Stimulated activated CD8-positive, alpha-beta memory T cell treated with anti-CD3 and anti-CD28 coated beads, Interleukin-12 subunit alpha, Interleukin-12 subunit beta, amount 100 ng/mL, for 24 hours (primary cell): ENCODE measurements around the gene TDRKH.
"Not testable (repeated sequence)": the region's sequence is repeated elsewhere in the genome, so short reads cannot be mapped to it uniquely, and the experiment has no call there.

Experiments
- DNase-seq: peaks from one replicate; pipeline ENCODE4 v3.0.0-alpha.2; 2020; ENCODE audit errors: extremely low read depth

TDRKH gene

GRCh38 chr1:151801846-151802245 is 11.5 kb upstream of the TDRKH start:
- no peak for DNase-seq

- no peak for DNase-seq
These were observed 11.1 kb upstream of the TDRKH start for GRCh38 chr1:151801310-151801820.

DNA sequence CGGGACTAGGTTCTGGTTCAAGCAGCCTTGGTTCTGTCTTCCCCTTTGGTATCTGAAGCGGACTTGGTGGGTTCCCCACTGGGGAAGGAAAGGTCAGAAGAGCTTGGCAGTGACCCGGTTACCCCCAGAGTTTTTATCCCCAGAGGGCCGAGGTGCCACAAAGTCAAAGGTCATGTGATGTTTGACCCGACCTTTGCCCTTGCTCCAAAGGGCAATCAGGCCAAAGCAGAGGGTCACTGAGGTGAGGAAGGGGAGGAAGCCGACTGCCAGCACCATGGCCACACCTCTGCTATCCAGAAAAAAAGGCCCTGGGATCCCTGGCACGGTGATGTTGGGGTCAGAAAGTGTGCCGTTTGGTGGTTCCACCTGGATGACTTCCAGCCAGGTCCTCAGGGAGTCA is 10.5 kb upstream of the TDRKH start:
- no peak for DNase-seq

GRCh38 chr1:151799179-151800022 is 9.1 kb upstream of the TDRKH start:
- DNase-seq = no peak

GRCh38 chr1:151798571-151798970 is 8.3 kb upstream of the TDRKH start:
- no peak for DNase-seq

- no peak for DNase-seq
These were observed 796 bp upstream of the TDRKH start for GRCh38 chr1:151790940-151791651.

DNA sequence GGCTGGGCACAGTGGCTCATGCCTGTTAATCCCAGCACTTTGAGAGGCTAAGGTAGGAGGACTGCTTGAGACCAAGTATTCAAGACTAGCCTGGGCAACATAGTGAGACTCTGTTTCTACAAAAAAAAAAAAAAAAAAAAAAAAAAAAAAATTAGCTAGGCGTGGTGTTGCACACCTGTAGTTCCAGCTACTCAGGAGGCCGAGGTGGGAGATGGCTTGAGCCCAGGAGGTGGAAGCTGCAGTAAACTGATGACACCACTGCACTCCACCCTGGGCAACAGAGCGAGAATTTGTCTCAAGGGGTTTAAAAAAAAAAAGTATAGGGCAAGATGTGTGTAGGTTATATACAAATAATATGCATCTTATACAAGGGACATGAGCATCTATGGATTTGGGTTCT is 2.6 kb downstream of the TDRKH start:
- DNase-seq = no peak

DNA sequence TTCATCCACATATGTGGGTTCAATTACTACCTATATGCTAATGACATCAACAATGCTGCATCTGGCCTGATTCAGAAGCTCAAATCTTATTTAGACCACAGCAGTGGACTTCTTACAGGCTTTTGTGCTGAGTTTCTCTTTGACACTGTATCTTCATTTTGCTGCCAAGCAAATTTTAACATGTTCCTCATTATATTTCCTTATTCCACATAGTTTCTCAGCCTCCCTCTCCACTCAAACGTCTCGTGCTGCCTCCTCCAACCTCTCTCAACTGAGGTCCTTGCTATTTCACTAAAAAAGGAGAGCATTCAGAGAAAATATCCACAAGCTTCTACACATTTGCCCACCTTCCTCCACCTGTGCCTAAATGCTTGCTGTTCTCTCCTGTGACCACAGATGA is 6.5 kb downstream of the TDRKH start:
- no peak for DNase-seq

DNA sequence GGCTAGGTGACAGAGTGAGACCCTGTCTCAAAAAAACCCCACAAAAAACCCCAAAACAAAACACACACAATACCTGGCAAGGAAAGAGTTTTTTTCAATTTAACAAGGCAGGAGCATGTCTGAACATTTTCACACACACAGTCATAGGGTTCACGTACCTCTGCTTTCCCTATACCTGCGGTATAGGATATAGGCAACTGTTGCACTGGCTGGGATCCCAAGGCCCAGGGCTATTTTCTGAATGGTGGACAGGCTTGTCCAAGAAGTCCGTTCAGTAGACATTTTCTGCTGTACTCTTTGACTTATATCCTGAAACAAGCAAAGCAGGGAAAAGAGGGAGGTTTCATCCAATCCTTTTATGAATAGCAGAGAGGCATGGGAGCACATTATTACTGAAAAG is 7.6 kb downstream of the TDRKH start:
- no peak for DNase-seq

DNA sequence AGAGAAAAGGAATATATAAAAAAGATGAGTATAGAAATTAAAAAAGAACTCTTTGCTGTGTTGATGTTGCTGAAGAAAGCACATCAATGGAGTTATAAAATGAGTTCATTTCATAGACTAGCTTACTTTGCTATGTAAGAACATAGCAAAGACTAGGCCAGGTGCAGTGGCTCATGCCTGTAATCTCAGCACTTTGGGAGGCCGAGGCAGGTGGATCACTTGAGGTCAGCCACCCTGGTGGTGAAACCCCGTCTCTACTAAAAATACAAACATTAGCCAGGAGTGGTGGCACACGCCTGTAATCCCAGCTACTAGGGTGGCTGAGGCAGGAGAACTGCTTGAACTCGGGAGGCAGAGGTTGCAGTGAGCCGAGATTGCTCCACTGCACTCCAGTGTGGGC is 8.3 kb downstream of the TDRKH start:
- not testable (repeated sequence) for DNase-seq

DNA sequence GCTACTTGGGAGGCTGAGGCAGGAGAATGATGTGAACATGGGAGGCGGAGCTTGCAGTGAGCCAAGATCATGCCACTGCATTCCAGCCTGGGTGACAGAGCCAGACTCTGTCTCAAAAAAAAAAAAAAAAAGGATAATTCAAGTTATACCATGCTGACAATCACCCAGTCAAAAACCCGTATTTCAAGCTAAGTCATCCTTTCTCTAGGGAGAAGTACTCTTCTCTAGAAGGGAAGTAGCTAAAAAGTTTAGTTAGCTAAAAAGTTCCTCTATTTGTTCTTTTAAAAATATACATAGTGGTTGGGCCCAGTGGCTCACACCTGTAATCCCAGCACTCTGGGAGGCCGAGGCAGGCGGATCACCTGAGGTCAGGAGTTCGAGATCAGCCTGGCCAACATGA is 9.6 kb downstream of the TDRKH start:
- not testable (repeated sequence) for DNase-seq

DNA sequence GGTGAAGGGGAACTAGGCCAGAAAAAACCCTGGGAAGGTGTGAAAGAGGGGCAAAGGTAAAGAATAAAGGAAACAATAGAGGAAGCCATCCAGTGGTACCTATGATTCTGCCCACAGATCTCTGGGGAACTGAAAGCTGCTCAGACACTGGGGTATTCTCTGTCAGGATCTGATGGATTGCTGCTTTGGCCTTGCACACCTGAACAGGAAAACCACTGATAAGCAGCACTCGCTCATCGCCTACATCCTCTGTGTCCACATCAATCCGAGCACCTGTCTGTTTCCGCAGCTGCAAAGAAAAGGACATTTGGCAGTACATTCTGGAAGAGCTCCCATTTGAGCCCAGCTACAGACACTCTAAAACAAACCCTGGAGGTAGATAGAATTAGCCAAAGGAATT is 10.4 kb downstream of the TDRKH start:
- no peak for DNase-seq

- no peak for DNase-seq
These were observed 13.0 kb downstream of the TDRKH start for GRCh38 chr1:151777317-151777716.

DNA sequence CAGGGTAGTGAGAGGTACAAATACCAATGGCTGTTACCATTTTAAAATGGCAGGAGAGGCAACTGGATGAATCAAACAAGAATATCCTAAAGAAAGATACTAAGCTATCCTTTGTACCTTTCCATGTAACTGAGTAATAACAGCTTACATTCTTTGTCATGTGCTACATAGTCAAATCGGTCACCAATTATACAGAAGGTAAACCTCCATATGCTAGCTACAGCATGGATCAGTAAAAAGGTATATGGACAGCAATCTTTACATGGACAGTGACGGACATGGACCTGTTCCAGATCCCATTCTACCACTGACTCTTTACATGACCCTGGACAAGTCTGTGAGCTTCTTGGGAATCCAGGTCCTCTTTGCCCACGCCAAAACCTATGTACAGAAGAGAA is 13.6 kb downstream of the TDRKH start:
- no peak for DNase-seq

GRCh38 chr1:151775894-151776664 is 14.2 kb downstream of the TDRKH start:
- no peak for DNase-seq

- no peak for DNase-seq
These were observed 15.9 kb downstream of the TDRKH start for GRCh38 chr1:151774256-151774922.

GRCh38 chr1:151773702-151774101 is 16.6 kb downstream of the TDRKH start:
- no peak for DNase-seq

DNA sequence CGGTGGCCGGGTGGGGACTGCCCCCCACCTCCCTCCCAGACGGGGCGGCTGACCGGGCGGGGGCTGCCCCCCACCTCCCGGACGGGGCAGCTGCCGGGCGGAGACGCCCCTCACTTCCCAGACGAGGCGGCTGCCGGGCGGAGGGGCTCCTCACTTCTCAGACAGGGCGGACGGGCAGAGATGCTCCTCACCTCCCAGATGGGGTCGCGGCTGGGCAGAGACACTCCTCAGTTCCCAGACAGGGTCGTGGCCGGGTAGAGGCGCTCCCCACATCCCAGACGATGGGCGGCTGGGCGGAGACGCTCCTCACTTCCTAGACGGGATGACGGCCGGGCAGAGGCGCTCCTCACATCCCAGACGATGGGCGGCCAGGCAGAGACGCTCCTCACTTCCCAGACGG is 21.0 kb downstream of the TDRKH start:
- DNase-seq = not testable (repeated sequence)

- DNase-seq = not testable (repeated sequence)
These were observed 21.8 kb downstream of the TDRKH start for GRCh38 chr1:151768351-151769066.

- DNase-seq = no peak
These were observed 26.3 kb downstream of the TDRKH start for GRCh38 chr1:151763990-151764389.
